OCI-LY7 (cell line): ENCODE results near the gene SMYD1. TPM values are rescaled to one million over a fixed set of nuclear protein-coding genes. Genes with fewer than 3 reads are reported as not detected.

ENCODE experiments used
- BruUV-seq: library from RNA; stranded (reverse); fragments of 400-500 nt; replicated peaks from 2 replicates; lab custom pipeline; 2021; lab: Mats Ljungman, UMichigan
- CTCF ChIA-PET: fragments of 300-600 bp; sonication (Branson Sonifier 250); formaldehyde crosslinking; loops from one replicate; lab custom pipeline; 2022; ENCODE audit warnings: antibody characterized with exemption; ENCODE audit not compliant: unreplicated experiment; lab: Charles Lee
- POLR2A ChIA-PET: fragments of 300-600 bp; sonication (Branson Sonifier 250); formaldehyde crosslinking; loops from one replicate; lab custom pipeline; 2022; ENCODE audit warnings: antibody characterized with exemption; lab: Charles Lee
- DNase-seq: peaks from one replicate; pipeline ENCODE4 v3.0.0-alpha.2; 2015; ENCODE audit warnings: low spot score
- H2AFZ ChIP-seq: fragments of 200-600 bp; sonication (generic), shearing (Covaris generic); 2 replicates; pipeline ENCODE4 v1.6.1; 2014; ENCODE audit warnings: mild to moderate bottlenecking, antibody characterized with exemption, low read length, moderate library complexity
- H3K27ac ChIP-seq: fragments of 200-600 bp; sonication (generic); 2 replicates; pipeline ENCODE4 v1.5.1; 2014; ENCODE audit warnings: mixed run types, low read depth, mild to moderate bottlenecking, moderate library complexity, low read length, inconsistent platforms; ENCODE audit not compliant: poor library complexity, severe bottlenecking
- H3K36me3 ChIP-seq: fragments of 200-600 bp; sonication (generic); 2 replicates; pipeline ENCODE4 v1.6.1; 2014; ENCODE audit warnings: mild to moderate bottlenecking, antibody characterized with exemption, low read length, moderate library complexity, mixed read lengths; ENCODE audit not compliant: insufficient read depth
- H3K4me1 ChIP-seq: fragments of 200-600 bp; sonication (generic); 2 replicates; pipeline ENCODE4 v1.5.1; 2014; ENCODE audit warnings: mild to moderate bottlenecking, low read length; ENCODE audit not compliant: insufficient read depth, poor library complexity, severe bottlenecking
- H3K4me2 ChIP-seq: fragments of 200-600 bp; sonication (generic); 2 replicates; pipeline ENCODE4 v1.6.1; 2014; ENCODE audit warnings: mild to moderate bottlenecking, low read length
- H3K4me3 ChIP-seq: fragments of 200-600 bp; sonication (generic); 2 replicates; pipeline ENCODE4 v1.5.1; 2014; ENCODE audit warnings: mild to moderate bottlenecking, low read depth, low read length; ENCODE audit not compliant: poor library complexity, severe bottlenecking
- H3K79me2 ChIP-seq: fragments of 200-600 bp; sonication (generic); 2 replicates; pipeline ENCODE4 v1.6.1; 2016; ENCODE audit warnings: low read depth, mild to moderate bottlenecking, low read length, moderate library complexity, mixed read lengths; ENCODE audit not compliant: insufficient read depth
- H3K9me2 ChIP-seq: fragments of 200-600 bp; sonication (generic); 2 replicates; pipeline ENCODE4 v1.6.1; 2016; ENCODE audit warnings: mild to moderate bottlenecking, low read length, mixed read lengths; ENCODE audit not compliant: insufficient read depth
- H3K9me3 ChIP-seq: fragments of 200-600 bp; sonication (generic); 2 replicates; pipeline ENCODE4 v1.6.1; 2014; ENCODE audit warnings: mild to moderate bottlenecking, mixed run types, low read length, mixed read lengths
- H4K20me1 ChIP-seq: fragments of 200-600 bp; sonication (generic); 2 replicates; pipeline ENCODE4 v1.6.1; 2014; ENCODE audit warnings: mild to moderate bottlenecking, antibody characterized with exemption, low read length, moderate library complexity, mixed read lengths; ENCODE audit not compliant: insufficient read depth
- EZH2phosphoT487 ChIP-seq: fragments of 200-600 bp; sonication (generic); IDR thresholded peaks from 2 replicates; pipeline ENCODE4 v1.6.1; 2018; ENCODE audit warnings: low read depth, borderline replicate concordance, mild to moderate bottlenecking, mixed run types, antibody characterized with exemption, low read length, moderate library complexity, mixed read lengths
- intact Hi-C: fragments of 100-400 bp; cut with micrococcal nuclease; formaldehyde crosslinking; loops from one replicate; pipeline ENCODE4 v1.10.0; 2022; ENCODE audit not compliant: unreplicated experiment
- total RNA-seq, 2 experiments: library from RNA; depleted of rRNA in 1 of 2; stranded (reverse); fragments of >200 nt in 1 of 2; shearing (Covaris generic) in 1 of 2; gene quantifications; 2 replicates each; pipeline ENCODE4 v1.2.3, GENCODE V29; 2014 to 2022
- TF ChIP-seq, protein P1 (sequence below): fragments of 200-600 bp; sonication (generic); conservative IDR thresholded peaks from 2 replicates; pipeline ENCODE4 v1.5.1; 2014; ENCODE audit warnings: mild to moderate bottlenecking, antibody characterized with exemption, low read length, moderate library complexity, mixed read lengths

Gene SMYD1
- total RNA-seq, 2 experiments from 2014 or later = not detected

DNA sequence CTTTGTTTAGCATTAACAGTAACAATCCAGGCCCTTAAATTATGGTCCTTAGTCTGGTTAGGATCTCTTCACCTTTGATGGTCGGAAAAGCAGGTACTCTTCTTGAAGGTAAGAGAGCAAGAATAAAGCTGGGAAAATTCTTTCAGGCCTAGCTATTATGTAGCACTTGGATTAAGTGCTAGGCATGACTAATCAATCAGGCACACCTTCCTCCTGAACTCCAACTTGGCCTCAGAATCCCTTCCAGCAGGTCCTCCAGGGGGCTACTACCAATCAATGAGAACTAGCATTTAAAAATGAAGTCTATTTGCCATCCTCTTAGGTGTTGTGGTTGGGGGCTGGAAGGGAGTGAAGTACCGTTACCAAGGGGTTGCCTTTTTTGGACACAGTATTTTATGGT, 3.7 kb downstream of the SMYD1 start:
- BruUV-seq = no TSS peak
- H3K4me2 ChIP-seq = no peak overlapping the region
- no peak overlapping the region for H3K4me3 ChIP-seq
- H4K20me1 ChIP-seq = no peaks in the 10 kb centered on the region
- POLR2A ChIA-PET = interaction anchor here (0.7 kb wide), 1 partner anchor 49 kb away, joined by 3 read pairs; no protein-coding TSS in a partner anchor
- H3K27ac ChIP-seq = no peak overlapping the region
- no peak for DNase-seq
- H3K9me3 ChIP-seq = no peaks in the 10 kb centered on the region
- no peaks in the 10 kb centered on the region for H3K4me1 ChIP-seq
- CTCF ChIA-PET = no interaction called here
- intact Hi-C loops = no loop called here
- no peaks in the 10 kb centered on the region for H3K9me2 ChIP-seq
- H3K79me2 ChIP-seq = no peaks in the 10 kb centered on the region
- TF ChIP-seq, protein P1, sequence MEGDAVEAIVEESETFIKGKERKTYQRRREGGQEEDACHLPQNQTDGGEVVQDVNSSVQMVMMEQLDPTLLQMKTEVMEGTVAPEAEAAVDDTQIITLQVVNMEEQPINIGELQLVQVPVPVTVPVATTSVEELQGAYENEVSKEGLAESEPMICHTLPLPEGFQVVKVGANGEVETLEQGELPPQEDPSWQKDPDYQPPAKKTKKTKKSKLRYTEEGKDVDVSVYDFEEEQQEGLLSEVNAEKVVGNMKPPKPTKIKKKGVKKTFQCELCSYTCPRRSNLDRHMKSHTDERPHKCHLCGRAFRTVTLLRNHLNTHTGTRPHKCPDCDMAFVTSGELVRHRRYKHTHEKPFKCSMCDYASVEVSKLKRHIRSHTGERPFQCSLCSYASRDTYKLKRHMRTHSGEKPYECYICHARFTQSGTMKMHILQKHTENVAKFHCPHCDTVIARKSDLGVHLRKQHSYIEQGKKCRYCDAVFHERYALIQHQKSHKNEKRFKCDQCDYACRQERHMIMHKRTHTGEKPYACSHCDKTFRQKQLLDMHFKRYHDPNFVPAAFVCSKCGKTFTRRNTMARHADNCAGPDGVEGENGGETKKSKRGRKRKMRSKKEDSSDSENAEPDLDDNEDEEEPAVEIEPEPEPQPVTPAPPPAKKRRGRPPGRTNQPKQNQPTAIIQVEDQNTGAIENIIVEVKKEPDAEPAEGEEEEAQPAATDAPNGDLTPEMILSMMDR = no peak
- TF ChIP-seq EZH2phosphoT487 = no peak
- H2AFZ ChIP-seq = no peak overlapping the region
- H3K36me3 ChIP-seq = no peaks in the 10 kb centered on the region

DNA sequence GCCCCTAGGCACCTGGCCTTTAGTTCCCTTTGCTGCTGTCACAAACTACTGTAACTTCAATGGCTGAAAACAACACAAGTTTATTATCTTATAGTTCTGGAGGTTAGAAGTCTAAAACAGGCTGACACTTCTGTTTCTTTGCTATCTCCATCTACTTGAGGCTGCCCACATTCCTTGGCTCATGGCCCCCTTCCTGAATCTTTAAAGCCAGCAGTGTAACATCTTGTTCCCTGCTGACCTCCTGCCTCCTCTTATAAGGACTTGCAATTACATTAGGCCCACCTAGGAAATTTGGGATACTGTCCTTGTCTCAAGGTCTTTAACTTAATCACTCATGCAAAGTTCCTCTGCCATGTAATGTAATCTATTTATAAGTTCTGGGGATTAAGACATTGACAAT, 6.5 kb downstream of the SMYD1 start:
- H3K9me2 ChIP-seq = no peaks in the 10 kb centered on the region
- H3K4me3 ChIP-seq = no peak overlapping the region
- H3K36me3 ChIP-seq = no peaks in the 10 kb centered on the region
- no peaks in the 10 kb centered on the region for H3K4me1 ChIP-seq
- POLR2A ChIA-PET = no interaction called here
- no peaks in the 10 kb centered on the region for H3K9me3 ChIP-seq
- intact Hi-C loops = no loop called here
- no peak for DNase-seq
- CTCF ChIA-PET = no interaction called here
- H3K79me2 ChIP-seq = no peaks in the 10 kb centered on the region
- H4K20me1 ChIP-seq = no peaks in the 10 kb centered on the region
- BruUV-seq = no TSS peak
- H2AFZ ChIP-seq = no peak overlapping the region
- H3K27ac ChIP-seq = no peak overlapping the region
- H3K4me2 ChIP-seq = no peak overlapping the region
- no peak for TF ChIP-seq EZH2phosphoT487
- TF ChIP-seq, protein P1 = no peak

- CTCF ChIA-PET = no interaction called here
- no TSS peak for BruUV-seq
Observed at GRCh38 chr2:88074854-88075292, 7.2 kb downstream of the SMYD1 start.

More at GRCh38 chr2:88074854-88075292, 7.2 kb downstream of the SMYD1 start:
- Histone ChIP-seq H3K36me3 (no peaks in the 10 kb centered on the region), H3K9me2 (no peaks in the 10 kb centered on the region), H3K4me1 (no peaks in the 10 kb centered on the region), H2AFZ (no peak overlapping the region), H4K20me1 (no peaks in the 10 kb centered on the region), H3K79me2 (no peaks in the 10 kb centered on the region), H3K4me2 (no peak overlapping the region), H3K27ac (no peak overlapping the region), H3K4me3 (no peak overlapping the region), H3K9me3 (no peaks in the 10 kb centered on the region)
- intact Hi-C loops = no loop called here
- no peak for DNase-seq
- POLR2A ChIA-PET = no interaction called here
- TF ChIP-seq EZH2phosphoT487 = no peak
- TF ChIP-seq, protein P1 = no peak
